Cerebellar cortex (tissue), 1 donor: Measurements from ENCODE around the gene TMEM79.
"Not testable (repeated sequence)": the region's sequence is repeated elsewhere in the genome, so short reads cannot be mapped to it uniquely, and the experiment has no call there.

Source experiments
- DNase-seq: peaks from one replicate; pipeline ENCODE4 v3.0.0-alpha.2; 2015; ENCODE audit warnings: low spot score

TMEM79 gene

GRCh38 chr1:156303241-156303640, 19.1 kb downstream of the TMEM79 start:
- no peak for DNase-seq

DNA sequence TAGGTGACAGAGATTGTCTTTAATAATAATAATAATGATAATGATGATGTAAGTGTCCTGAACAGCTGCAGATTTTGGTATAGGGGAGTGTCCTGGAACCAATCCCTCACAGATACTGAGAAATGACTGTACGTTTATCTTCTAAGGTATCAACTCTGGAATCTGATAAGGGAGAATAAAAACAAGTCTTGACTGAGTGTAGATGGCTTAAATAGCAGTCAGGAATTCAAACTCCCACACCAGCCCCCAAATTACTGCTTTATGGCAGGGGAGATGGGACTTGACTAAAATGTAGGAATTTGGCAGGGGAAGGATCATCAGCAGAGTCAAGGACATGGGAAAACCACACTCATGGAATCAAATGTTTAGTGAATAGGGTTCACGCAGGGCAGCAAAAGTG, 21.1 kb downstream of the TMEM79 start:
- DNase-seq: no peak

DNA sequence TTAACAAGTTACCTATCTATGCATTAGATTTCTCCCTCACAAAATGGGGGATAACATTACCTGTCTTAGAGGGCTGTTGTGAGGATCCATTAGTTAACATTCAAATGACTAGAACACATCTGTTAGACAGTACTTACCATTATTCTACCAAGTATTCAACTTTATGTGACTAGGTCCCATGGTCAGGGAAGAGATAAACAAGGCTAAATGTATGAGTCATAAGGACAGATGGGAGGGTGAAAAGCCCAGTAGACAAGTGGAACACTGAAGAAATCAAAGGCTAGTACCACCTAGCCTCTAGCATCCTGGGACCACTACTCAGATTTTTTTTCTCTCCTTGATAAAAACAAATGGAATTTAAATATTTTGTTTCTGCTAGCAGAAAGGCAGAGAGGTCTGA, 24.0 kb downstream of the TMEM79 start:
- DNase-seq: no peak

DNA sequence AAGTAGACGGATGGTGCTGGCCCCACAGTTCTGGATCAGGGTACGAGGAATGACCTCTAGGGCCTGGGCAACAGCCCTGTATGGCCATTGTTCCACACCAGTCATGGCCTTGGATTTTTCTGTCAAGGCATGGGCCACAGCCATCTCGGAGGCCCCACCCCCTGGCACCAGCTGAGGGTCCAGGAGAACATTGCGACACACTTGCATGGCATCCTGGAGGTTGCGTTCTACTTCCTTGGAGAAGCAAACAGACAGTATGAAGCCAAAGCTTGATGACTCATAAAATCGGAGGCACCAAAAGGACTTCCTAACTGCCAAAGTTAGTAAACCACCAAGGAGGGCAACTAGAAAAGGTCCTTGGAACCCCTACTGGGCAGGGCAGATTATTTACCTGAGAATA, 26.8 kb downstream of the TMEM79 start:
- no peak for DNase-seq

DNA sequence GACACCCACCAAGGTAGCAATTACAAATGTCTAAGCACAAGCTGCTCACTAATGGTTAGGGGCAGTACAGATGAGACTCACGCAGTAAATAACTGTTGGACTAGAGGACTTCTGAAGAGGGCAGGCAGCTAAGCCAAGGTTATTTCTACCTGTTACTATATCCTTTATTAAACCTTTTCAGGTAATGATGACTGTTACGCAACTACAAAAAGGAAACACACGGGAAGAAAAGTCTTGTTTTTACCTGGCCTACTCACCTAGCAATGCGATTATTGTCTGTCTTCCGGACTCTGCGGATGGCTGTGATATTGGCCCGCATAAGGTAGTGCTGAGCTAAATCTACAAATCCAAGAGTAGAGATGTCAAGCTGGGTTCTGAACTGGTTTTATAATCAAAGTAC, 32.8 kb downstream of the TMEM79 start:
- no peak for DNase-seq

GRCh38 chr1:156319664-156320063, 35.5 kb downstream of the TMEM79 start:
- DNase-seq: peak; percentile 44

- no peak for DNase-seq
Observed at GRCh38 chr1:156320560-156320959, 36.4 kb downstream of the TMEM79 start.

DNA sequence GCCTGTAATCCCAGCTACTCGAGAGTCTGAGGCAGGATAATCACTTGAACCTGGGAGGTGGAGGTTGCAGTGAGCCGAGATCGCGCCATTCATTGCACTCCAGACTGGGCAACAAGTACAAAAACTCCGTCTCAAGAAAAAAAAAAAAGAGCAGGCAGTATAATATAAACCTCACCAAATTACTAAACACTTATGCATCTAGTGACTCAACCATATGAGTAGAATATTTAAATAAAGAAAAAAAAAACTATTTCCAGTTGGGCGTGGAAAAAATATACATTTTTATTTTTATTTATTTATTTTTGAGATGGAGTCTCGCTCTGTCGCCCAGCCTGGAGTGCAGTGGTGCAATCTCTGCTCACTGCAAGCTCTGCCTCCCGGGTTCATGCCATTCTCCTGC, 39.1 kb downstream of the TMEM79 start:
- not testable (repeated sequence) for DNase-seq

DNA sequence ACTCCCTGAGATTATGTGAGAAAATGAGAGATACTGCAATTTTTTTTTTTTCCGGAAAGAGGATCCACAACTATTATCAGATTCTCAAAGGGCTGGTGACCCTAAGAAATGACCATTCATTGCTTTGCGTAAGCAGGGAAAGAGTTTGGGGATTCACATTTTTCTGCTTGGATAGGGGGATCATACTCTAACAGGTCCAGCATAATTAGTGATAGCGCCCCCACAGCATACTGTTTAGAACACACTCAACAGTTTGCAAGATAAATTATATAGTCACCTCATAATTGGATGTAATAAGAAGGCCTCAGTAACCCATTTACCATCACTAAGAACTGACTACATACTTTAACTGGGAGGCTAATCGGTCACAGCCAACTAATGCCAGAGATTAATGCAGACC, 52.1 kb downstream of the TMEM79 start:
- no peak for DNase-seq

- DNase-seq: peak; percentile 10
Observed at GRCh38 chr1:156337052-156337887, 53.1 kb downstream of the TMEM79 start.

DNA sequence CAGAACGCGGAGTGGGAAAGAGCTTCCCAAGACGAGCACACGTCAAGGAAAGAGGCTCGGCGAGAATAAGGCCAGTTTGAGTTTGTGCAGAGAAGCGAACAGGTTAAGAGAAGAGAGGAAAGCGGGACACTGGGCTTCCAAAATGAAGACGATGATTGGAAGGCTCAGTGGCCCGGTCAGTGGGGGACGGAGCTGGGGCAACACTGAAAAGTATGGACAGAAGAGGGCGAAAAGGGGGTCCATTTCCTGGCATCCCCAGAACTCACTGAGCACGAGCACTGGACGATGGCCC, 53.7 kb downstream of the TMEM79 start:
- no peak for DNase-seq

GRCh38 chr1:156338180-156338976, 54.3 kb downstream of the TMEM79 start, which contains the start of the genes CCT3 and TSACC:
Gene CCT3, minus strand, starts transcription at chr1:156338292. Its CDS starts 108 bp downstream, at chr1:156338184.
Gene TSACC, plus strand, starts transcription at chr1:156338526. Its CDS starts 1,232 bp downstream, at chr1:156339758.
- DNase-seq: peak; percentile 100
